Natural killer cell (primary cell): ENCODE measurements around the gene IRF5. TPM values are rescaled to one million over a fixed set of nuclear protein-coding genes. Genes with fewer than 3 reads are reported as not detected.
"Not testable (repeated sequence)": the region's sequence is repeated elsewhere in the genome, so short reads cannot be mapped to it uniquely, and the experiment has no call there.

Experiments used
- ATAC-seq, 3 donors: fragments of 150-1000 bp in 2 of 3; fragments of 200-7000 bp in 1 of 3; cut with Tn5 transposase; 1 replicate in 1 of 3; 2 replicates in 2 of 3; pipeline ENCODE4 v1.10.0; 2021; ENCODE audit warnings: mild to moderate bottlenecking in 2 of 3, moderate library complexity in 2 of 3
- DNase-seq, 2 donors: peaks; one replicate each; pipeline versions ENCODE4 v3.0.0 to v3.0.0-alpha.2; 2013 to 2021; ENCODE audit warnings: mixed read lengths in 1 of 2
- H3K27ac ChIP-seq: one replicate; pipeline ENCODE4 v1.5.1; 2013; ENCODE audit warnings: mild to moderate bottlenecking, low read length
- H3K27me3 ChIP-seq: one replicate; pipeline ENCODE4 v1.6.1; 2013; ENCODE audit warnings: low read length; ENCODE audit not compliant: control insufficient read depth, insufficient read depth
- H3K36me3 ChIP-seq: one replicate; pipeline ENCODE4 v1.6.1; 2013; ENCODE audit warnings: low read length; ENCODE audit not compliant: control insufficient read depth, insufficient read depth
- H3K4me1 ChIP-seq: one replicate; pipeline ENCODE4 v1.6.1; 2013; ENCODE audit warnings: low read length; ENCODE audit not compliant: control insufficient read depth, insufficient read depth
- H3K4me3 ChIP-seq: one replicate; pipeline ENCODE4 v1.5.1; 2013; ENCODE audit warnings: low read length
- H3K9me3 ChIP-seq: one replicate; pipeline ENCODE4 v1.6.1; 2013; ENCODE audit warnings: low read length; ENCODE audit not compliant: control insufficient read depth, insufficient read depth
- H3K27ac Mint-ChIP-seq, 2 donors: one replicate each; pipeline ENCODE4 v1.8.0; 2022; ENCODE audit warnings: mild to moderate bottlenecking in 2 of 2, mixed read lengths in 2 of 2, moderate library complexity in 1 of 2
- H3K27me3 Mint-ChIP-seq, 2 donors: one replicate each; pipeline ENCODE4 v1.8.0; 2022; ENCODE audit warnings: low read depth in 2 of 2, mixed read lengths in 2 of 2
- H3K36me3 Mint-ChIP-seq: one replicate; pipeline ENCODE4 v1.8.0; 2022; ENCODE audit warnings: mixed read lengths
- H3K4me1 Mint-ChIP-seq, 2 donors: one replicate each; pipeline ENCODE4 v1.8.0; 2022; ENCODE audit warnings: mixed read lengths in 2 of 2
- H3K4me3 Mint-ChIP-seq: one replicate; pipeline ENCODE4 v1.8.0; 2022; ENCODE audit warnings: mild to moderate bottlenecking, moderate library complexity, mixed read lengths
- H3K9me3 Mint-ChIP-seq, 2 donors: one replicate each; pipeline ENCODE4 v1.8.0; 2022; ENCODE audit warnings: mixed read lengths in 2 of 2
- CTCF ChIP-seq: fragments of 200-600 bp; IDR thresholded peaks from one replicate; pipeline ENCODE4 v1.8.0; 2022; ENCODE audit warnings: antibody characterized with exemption
- WGBS: methylation state at CpG from one replicate; pipeline ENCODE4 v1.1.7; 2013; ENCODE audit warnings: missing lambda C conversion rate; ENCODE audit not compliant: insufficient coverage; 5-methylcytosine and 5-hydroxymethylcytosine counted together
- intact Hi-C: fragments of 100-400 bp; cut with micrococcal nuclease; formaldehyde crosslinking; loops from one replicate; pipeline ENCODE4 v1.14.2; 2022
- total RNA-seq, 4 donors: library from RNA; stranded (reverse); fragments of 120-200 nt in 1 of 4; gene quantifications; one replicate each; pipeline versions ENCODE4 v1.2.3 to v1.2.4, GENCODE V29; 2013 to 2022

Gene IRF5
- total RNA-seq, 3 donors from 2014 or later (not counting 1 experiment from before 2014, with no cell fraction given), result 13.0 to 20.2 (median 19.5) TPM

GRCh38 chr7:128988372-128988771 lies 50.6 kb downstream of the IRF5 start:
- Mint-ChIP-seq H3K9me3 (no peaks in the 10 kb centered on the region), H3K27ac (no peak overlapping the region), H3K4me3 (no peak overlapping the region), H3K4me1 (peaks cover 0 to 4% of the 10 kb centered on the region in 2 donors), H3K27me3 (no peaks in the 10 kb centered on the region), H3K36me3 (no peaks in the 10 kb centered on the region)
- Histone ChIP-seq H3K9me3 (no peaks in the 10 kb centered on the region), H3K4me3 (no peak overlapping the region), H3K27ac (no peak overlapping the region), H3K27me3 (no peaks in the 10 kb centered on the region), H3K4me1 (no peaks in the 10 kb centered on the region), H3K36me3 (peaks cover 86% of the 10 kb centered on the region)
- ATAC-seq, result no peak
- DNase-seq, result no peak
- intact Hi-C loops, result no loop called here
- TF ChIP-seq CTCF, result no peak

DNA sequence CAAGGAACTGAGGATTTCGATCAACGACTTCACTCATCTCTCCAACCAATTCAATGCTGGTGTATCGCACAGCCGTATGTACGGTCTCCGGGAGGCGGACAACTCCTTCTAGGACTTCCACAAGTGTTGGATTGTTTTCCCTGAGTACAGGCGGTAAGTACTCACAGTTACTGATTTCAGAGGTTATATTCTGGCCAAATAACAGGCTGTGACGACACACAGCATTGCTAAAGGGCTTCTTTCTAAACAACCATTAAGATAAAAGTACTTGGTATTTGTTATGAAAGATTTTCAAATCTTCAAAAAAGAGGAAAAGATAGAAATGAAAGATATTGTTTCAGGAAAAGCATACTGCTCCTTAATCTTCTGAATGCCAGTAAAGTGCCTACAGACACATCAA lies 52.2 kb downstream of the IRF5 start:
- 96% methylated on average over 6 of the region's 9 CpGs for WGBS
- H3K27me3 Mint-ChIP-seq, result no peaks in the 10 kb centered on the region
- ATAC-seq (no peak), DNase-seq (no peak)
- H3K4me3 ChIP-seq, result no peak overlapping the region
- no peak overlapping the region for H3K27ac Mint-ChIP-seq
- peaks cover 0 to 4% of the 10 kb centered on the region in 2 donors for H3K4me1 Mint-ChIP-seq
- H3K9me3 Mint-ChIP-seq, result no peaks in the 10 kb centered on the region
- H3K9me3 ChIP-seq, result no peaks in the 10 kb centered on the region
- H3K27me3 ChIP-seq, result no peaks in the 10 kb centered on the region
- intact Hi-C loops, result no loop called here
- H3K27ac ChIP-seq, result no peak overlapping the region
- no peaks in the 10 kb centered on the region for H3K4me1 ChIP-seq
- TF ChIP-seq CTCF, result no peak
- H3K36me3 Mint-ChIP-seq, result no peaks in the 10 kb centered on the region
- no peak overlapping the region for H3K4me3 Mint-ChIP-seq
- peaks cover 79% of the 10 kb centered on the region for H3K36me3 ChIP-seq

GRCh38 chr7:128993419-128993818 lies 55.7 kb downstream of the IRF5 start:
- Mint-ChIP-seq H3K36me3 (no peaks in the 10 kb centered on the region), H3K27ac (no peak overlapping the region), H3K4me1 (peaks cover 0 to under 1% of the 10 kb centered on the region in 2 donors), H3K9me3 (no peaks in the 10 kb centered on the region), H3K27me3 (no peaks in the 10 kb centered on the region), H3K4me3 (no peak overlapping the region)
- ATAC-seq (no peak), DNase-seq (no peak)
- Histone ChIP-seq H3K27ac (no peak overlapping the region), H3K27me3 (no peaks in the 10 kb centered on the region), H3K4me1 (no peaks in the 10 kb centered on the region), H3K4me3 (no peak overlapping the region), H3K36me3 (peaks cover 67% of the 10 kb centered on the region), H3K9me3 (no peaks in the 10 kb centered on the region)
- 100% methylated on average over 2 of the region's 2 CpGs for WGBS
- intact Hi-C loops, result no loop called here
- no peak for TF ChIP-seq CTCF

- not testable (repeated sequence) for ATAC-seq
Observed at GRCh38 chr7:128994560-128994959, 56.8 kb downstream of the IRF5 start.

More at GRCh38 chr7:128994560-128994959, 56.8 kb downstream of the IRF5 start:
- H3K9me3 Mint-ChIP-seq, H3K27ac ChIP-seq, H3K4me3 ChIP-seq, H3K4me1 Mint-ChIP-seq, H3K4me1 ChIP-seq, H3K27ac Mint-ChIP-seq, H3K36me3 Mint-ChIP-seq, intact Hi-C loops, H3K4me3 Mint-ChIP-seq, H3K27me3 ChIP-seq, H3K27me3 Mint-ChIP-seq, H3K9me3 ChIP-seq, DNase-seq: not testable (repeated sequence)
- H3K36me3 ChIP-seq, result peaks cover 70% of the 10 kb centered on the region
- 97% methylated on average over 6 of the region's 8 CpGs for WGBS
